ENCODE results near the gene IGFBP7. TPM values are rescaled to one million over a fixed set of nuclear protein-coding genes. Genes with fewer than 3 reads are reported as not detected.

The IGFBP7 gene
- total and polyA plus RNA-seq, 4 experiments from 2014 or later = not detected

GRCh38 chr4:57070461-57070860 is 39.7 kb downstream of the IGFBP7 start:
- intact Hi-C loops (cut with micrococcal nuclease) = no loop called here
- CTCF ChIA-PET (ENCODE audit: partially characterized antibody) = no interaction called here
- Histone ChIP-seq H3K4me1 (ENCODE audit: insufficient read depth, low read length) (no peaks in the 10 kb centered on the region), H3K27me3 (ENCODE audit: insufficient read depth, low read length) (no peaks in the 10 kb centered on the region), H3K36me3 (ENCODE audit: insufficient read depth, low read length) (no peaks in the 10 kb centered on the region), H3K9me3 (ENCODE audit: control insufficient read depth in 1 of 2, low read length in 2 of 2) (no peaks in the 10 kb centered on the region), H3K4me3 (ENCODE audit: low read length in 2 of 2) (no peak overlapping the region), H3K27ac (ENCODE audit: low read depth, low read length) (no peak overlapping the region)
- POLR2A ChIA-PET (ENCODE audit: partially characterized antibody) = no interaction called here
- H3K9me3 Mint-ChIP-seq = peaks cover 0 to 2% (median 0%) of the 10 kb centered on the region in 8 donors
- no peak overlapping the region for H3K4me3 Mint-ChIP-seq
- H3K4me1 Mint-ChIP-seq = no peaks in the 10 kb centered on the region
- DNase-seq = no peak
- no peaks in the 10 kb centered on the region for H3K36me3 Mint-ChIP-seq
- peaks cover 8 to 9% of the 10 kb centered on the region in 2 donors for H3K27me3 Mint-ChIP-seq
- H3K27ac Mint-ChIP-seq = no peak overlapping the region

DNA sequence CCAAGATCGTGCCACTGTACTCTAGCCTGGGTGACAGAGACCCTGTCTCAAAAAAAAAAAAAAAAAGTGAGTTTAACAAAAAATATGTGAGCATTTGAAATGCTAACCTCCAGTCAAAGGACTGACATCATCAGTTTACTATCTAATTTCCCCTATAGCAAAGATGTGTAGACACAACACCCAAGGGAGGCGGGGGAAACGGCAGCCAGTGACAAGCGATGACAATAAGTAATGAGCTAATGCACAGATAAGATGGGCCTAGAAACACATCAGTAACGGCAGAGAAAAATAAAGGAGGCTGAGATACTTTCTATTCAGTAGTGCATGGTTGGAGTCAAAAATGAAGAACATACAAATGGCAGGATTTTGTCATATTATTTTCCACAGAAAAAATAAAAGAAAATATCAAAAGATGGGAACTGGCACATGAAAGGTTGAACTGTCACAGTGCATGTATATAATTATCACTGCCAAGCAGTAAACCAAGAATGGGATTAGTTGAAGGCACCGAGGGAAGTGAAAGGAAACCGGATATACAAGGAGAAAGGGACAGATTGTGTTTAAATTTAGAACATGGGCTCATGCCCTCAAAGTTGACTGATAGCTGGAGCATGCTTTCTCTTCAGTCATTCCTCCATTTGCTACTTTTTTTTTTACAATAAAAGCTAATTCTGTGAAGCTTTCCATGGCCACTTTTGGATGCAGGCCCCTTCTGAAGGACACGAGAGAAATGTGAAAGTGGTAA is 41.8 kb downstream of the IGFBP7 start:
- POLR2A ChIA-PET (ENCODE audit: partially characterized antibody) = no interaction called here

GRCh38 chr4:57065730-57066482 is 44.3 kb downstream of the IGFBP7 start:
- no peak overlapping the region for H3K27ac Mint-ChIP-seq
- CTCF ChIA-PET (ENCODE audit: partially characterized antibody) = no interaction called here

More for the DNA sequence above, 41.8 kb downstream of the IGFBP7 start:
- no peaks in the 10 kb centered on the region for H3K9me3 Mint-ChIP-seq
- no peaks in the 10 kb centered on the region for H3K36me3 Mint-ChIP-seq
- H3K36me3 ChIP-seq (ENCODE audit: insufficient read depth, low read length) = no peaks in the 10 kb centered on the region
- CTCF ChIA-PET (ENCODE audit: partially characterized antibody) = no interaction called here
- H3K27ac ChIP-seq (ENCODE audit: low read depth, low read length) = no peak overlapping the region
- no peaks in the 10 kb centered on the region for H3K4me1 Mint-ChIP-seq
- intact Hi-C loops (cut with micrococcal nuclease) = no loop called here
- DNase-seq = no peak
- no peaks in the 10 kb centered on the region for H3K9me3 ChIP-seq (ENCODE audit: control insufficient read depth in 1 of 2, low read length in 2 of 2)
- H3K4me3 ChIP-seq (ENCODE audit: low read length in 2 of 2) = no peak overlapping the region
- no peaks in the 10 kb centered on the region for H3K27me3 ChIP-seq (ENCODE audit: insufficient read depth, low read length)
- no peak overlapping the region for H3K4me3 Mint-ChIP-seq
- H3K27ac Mint-ChIP-seq = no peak overlapping the region
- H3K4me1 ChIP-seq (ENCODE audit: insufficient read depth, low read length) = no peaks in the 10 kb centered on the region
- H3K27me3 Mint-ChIP-seq = peaks cover 0 to 6% of the 10 kb centered on the region in 2 donors

GRCh38 chr4:57064811-57065711 is 45.1 kb downstream of the IGFBP7 start:
- intact Hi-C loops (cut with micrococcal nuclease) = no loop called here
- Histone ChIP-seq H3K36me3 (ENCODE audit: insufficient read depth, low read length) (no peaks in the 10 kb centered on the region), H3K27ac (ENCODE audit: low read depth, low read length) (no peak overlapping the region), H3K4me3 (ENCODE audit: low read length in 2 of 2) (no peak overlapping the region), H3K27me3 (ENCODE audit: insufficient read depth, low read length) (no peaks in the 10 kb centered on the region), H3K4me1 (ENCODE audit: insufficient read depth, low read length) (no peaks in the 10 kb centered on the region), H3K9me3 (ENCODE audit: control insufficient read depth in 1 of 2, low read length in 2 of 2) (no peaks in the 10 kb centered on the region)
- Mint-ChIP-seq H3K27me3 (peaks cover 3 to 7% of the 10 kb centered on the region in 2 donors), H3K4me3 (no peak overlapping the region), H3K27ac (no peak overlapping the region), H3K36me3 (no peaks in the 10 kb centered on the region), H3K9me3 (no peaks in the 10 kb centered on the region), H3K4me1 (no peaks in the 10 kb centered on the region)
- ChIA-PET POLR2A (ENCODE audit: partially characterized antibody) (no interaction called here), CTCF (ENCODE audit: partially characterized antibody) (no interaction called here)
- DNase-seq = no peak

More at GRCh38 chr4:57065730-57066482, 44.3 kb downstream of the IGFBP7 start:
- intact Hi-C loops (cut with micrococcal nuclease) = no loop called here
- H3K36me3 ChIP-seq (ENCODE audit: insufficient read depth, low read length) = no peaks in the 10 kb centered on the region
- POLR2A ChIA-PET (ENCODE audit: partially characterized antibody) = no interaction called here
- H3K9me3 ChIP-seq (ENCODE audit: control insufficient read depth in 1 of 2, low read length in 2 of 2) = no peaks in the 10 kb centered on the region
- Mint-ChIP-seq H3K4me1 (no peaks in the 10 kb centered on the region), H3K9me3 (no peaks in the 10 kb centered on the region), H3K27me3 (peaks cover 3 to 5% of the 10 kb centered on the region in 2 donors), H3K36me3 (no peaks in the 10 kb centered on the region), H3K4me3 (no peak overlapping the region)
- DNase-seq = no peak
- no peak overlapping the region for H3K4me3 ChIP-seq (ENCODE audit: low read length in 2 of 2)
- H3K4me1 ChIP-seq (ENCODE audit: insufficient read depth, low read length) = no peaks in the 10 kb centered on the region
- H3K27me3 ChIP-seq (ENCODE audit: insufficient read depth, low read length) = no peaks in the 10 kb centered on the region
- H3K27ac ChIP-seq (ENCODE audit: low read depth, low read length) = no peak overlapping the region

DNA sequence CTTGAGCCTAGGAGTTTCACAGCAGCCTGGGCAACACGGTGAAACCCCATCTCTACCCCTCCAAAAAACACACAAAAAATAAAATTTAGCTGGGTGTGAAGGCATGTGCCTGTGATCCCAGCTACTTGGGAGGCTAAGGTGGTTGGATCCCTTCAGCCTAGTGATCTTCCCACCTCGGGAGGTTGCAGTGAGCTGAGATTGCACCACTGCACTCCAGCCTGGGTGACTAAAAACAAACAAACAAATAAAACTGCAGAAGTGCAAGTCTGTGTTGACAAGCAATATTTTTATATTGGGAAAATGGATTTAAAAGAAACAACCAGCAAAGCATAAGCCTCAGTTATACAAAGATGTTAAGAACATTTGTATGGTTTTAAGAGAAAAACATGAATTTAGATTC is 46.1 kb downstream of the IGFBP7 start:
- no peak for DNase-seq
- H3K27ac Mint-ChIP-seq = no peak overlapping the region
- Histone ChIP-seq H3K9me3 (ENCODE audit: control insufficient read depth in 1 of 2, low read length in 2 of 2) (no peaks in the 10 kb centered on the region), H3K4me1 (ENCODE audit: insufficient read depth, low read length) (no peaks in the 10 kb centered on the region), H3K27me3 (ENCODE audit: insufficient read depth, low read length) (no peaks in the 10 kb centered on the region), H3K36me3 (ENCODE audit: insufficient read depth, low read length) (no peaks in the 10 kb centered on the region), H3K4me3 (ENCODE audit: low read length in 2 of 2) (no peak overlapping the region), H3K27ac (ENCODE audit: low read depth, low read length) (no peak overlapping the region)
- H3K4me3 Mint-ChIP-seq = no peak overlapping the region
- H3K27me3 Mint-ChIP-seq = peaks cover 3 to 10% of the 10 kb centered on the region in 2 donors
- H3K9me3 Mint-ChIP-seq = peaks cover 0 to 3% (median 0%) of the 10 kb centered on the region in 8 donors
- H3K36me3 Mint-ChIP-seq = no peaks in the 10 kb centered on the region
- H3K4me1 Mint-ChIP-seq = no peaks in the 10 kb centered on the region
- POLR2A ChIA-PET (ENCODE audit: partially characterized antibody) = no interaction called here
- intact Hi-C loops (cut with micrococcal nuclease) = no loop called here
- CTCF ChIA-PET (ENCODE audit: partially characterized antibody) = no interaction called here

DNA sequence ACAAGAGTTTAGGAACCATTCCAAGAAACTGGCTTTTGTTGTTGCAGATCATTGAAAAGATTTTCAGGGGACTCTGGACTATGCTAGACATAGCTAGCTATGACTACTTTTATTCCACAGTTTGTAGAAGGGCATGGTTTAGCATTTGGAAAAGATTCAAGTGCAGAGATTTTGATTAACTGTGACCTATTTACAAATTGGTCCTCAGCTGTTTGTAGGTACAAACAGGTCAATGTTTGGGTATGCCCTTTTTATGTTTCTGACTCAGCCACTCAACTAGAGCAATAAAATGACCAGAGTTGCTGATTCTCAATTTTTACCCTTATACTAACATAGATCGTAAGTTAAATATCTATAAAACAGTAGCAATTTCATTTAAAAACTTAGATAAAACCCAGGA is 46.7 kb downstream of the IGFBP7 start:
- no peaks in the 10 kb centered on the region for H3K27me3 ChIP-seq (ENCODE audit: insufficient read depth, low read length)
- intact Hi-C loops (cut with micrococcal nuclease) = no loop called here
- H3K4me1 ChIP-seq (ENCODE audit: insufficient read depth, low read length) = no peaks in the 10 kb centered on the region
- ChIA-PET CTCF (ENCODE audit: partially characterized antibody) (no interaction called here), POLR2A (ENCODE audit: partially characterized antibody) (no interaction called here)
- Mint-ChIP-seq H3K9me3 (peaks cover 0 to 3% (median 0%) of the 10 kb centered on the region in 8 donors), H3K36me3 (no peaks in the 10 kb centered on the region), H3K27me3 (peaks cover 3 to 10% of the 10 kb centered on the region in 2 donors), H3K27ac (no peak overlapping the region), H3K4me3 (no peak overlapping the region), H3K4me1 (no peaks in the 10 kb centered on the region)
- no peak overlapping the region for H3K4me3 ChIP-seq (ENCODE audit: low read length in 2 of 2)
- H3K9me3 ChIP-seq (ENCODE audit: control insufficient read depth in 1 of 2, low read length in 2 of 2) = no peaks in the 10 kb centered on the region
- H3K27ac ChIP-seq (ENCODE audit: low read depth, low read length) = no peak overlapping the region
- no peak for DNase-seq
- no peaks in the 10 kb centered on the region for H3K36me3 ChIP-seq (ENCODE audit: insufficient read depth, low read length)

- H3K4me3 Mint-ChIP-seq = no peak overlapping the region
- no peaks in the 10 kb centered on the region for H3K36me3 ChIP-seq (ENCODE audit: insufficient read depth, low read length)
- no peak for DNase-seq
- no peaks in the 10 kb centered on the region for H3K4me1 Mint-ChIP-seq
- H3K27me3 Mint-ChIP-seq = peaks cover 9 to 20% of the 10 kb centered on the region in 2 donors
- no peak overlapping the region for H3K4me3 ChIP-seq (ENCODE audit: low read length in 2 of 2)
- no peaks in the 10 kb centered on the region for H3K36me3 Mint-ChIP-seq
- H3K27me3 ChIP-seq (ENCODE audit: insufficient read depth, low read length) = no peaks in the 10 kb centered on the region
- H3K27ac Mint-ChIP-seq = no peak overlapping the region
- H3K9me3 ChIP-seq (ENCODE audit: control insufficient read depth in 1 of 2, low read length in 2 of 2) = no peaks in the 10 kb centered on the region
- no peaks in the 10 kb centered on the region for H3K4me1 ChIP-seq (ENCODE audit: insufficient read depth, low read length)
- CTCF ChIA-PET (ENCODE audit: partially characterized antibody) = no interaction called here
- POLR2A ChIA-PET (ENCODE audit: partially characterized antibody) = no interaction called here
- H3K9me3 Mint-ChIP-seq = peaks cover 0 to 3% (median 0%) of the 10 kb centered on the region in 8 donors
- no peak overlapping the region for H3K27ac ChIP-seq (ENCODE audit: low read depth, low read length)
- intact Hi-C loops (cut with micrococcal nuclease) = no loop called here
Measured at GRCh38 chr4:57061395-57061794, 48.8 kb downstream of the IGFBP7 start.

Data from CD4-positive, alpha-beta memory T cell (primary cell).